KMS-11 (cell line): ENCODE measurements around the gene CDK5R2.

Experiments
- H2AFZ ChIP-seq: fragments of 200-600 bp; sonication (generic); 2 replicates; pipeline ENCODE4 v1.6.1; 2016; ENCODE audit warnings: antibody characterized with exemption, mixed run types, low read depth
- H3K27ac ChIP-seq: fragments of 200-600 bp; sonication (generic); 2 replicates; pipeline ENCODE4 v1.6.1; 2016; ENCODE audit warnings: mild to moderate bottlenecking, mixed run types
- H3K27me3 ChIP-seq: fragments of 200-600 bp; sonication (generic); 2 replicates; pipeline ENCODE4 v1.6.1; 2017; ENCODE audit warnings: mild to moderate bottlenecking, low read depth, mixed run types, moderate library complexity; ENCODE audit not compliant: insufficient read depth
- H3K36me3 ChIP-seq: fragments of 200-600 bp; sonication (generic); 2 replicates; pipeline ENCODE4 v1.6.1; 2017; ENCODE audit warnings: mild to moderate bottlenecking, mixed run types; ENCODE audit not compliant: insufficient read depth
- H3K4me1 ChIP-seq: fragments of 200-600 bp; sonication (generic); 2 replicates; pipeline ENCODE4 v1.6.1; 2016; ENCODE audit warnings: mild to moderate bottlenecking, low read depth, mixed run types; ENCODE audit not compliant: poor library complexity, severe bottlenecking
- H3K4me2 ChIP-seq: fragments of 200-600 bp; sonication (generic); 2 replicates; pipeline ENCODE4 v1.7.0; 2016; ENCODE audit warnings: mild to moderate bottlenecking, mixed run types
- H3K4me3 ChIP-seq: fragments of 200-600 bp; sonication (generic); IDR thresholded peaks from 2 replicates; pipeline ENCODE4 v1.6.1; 2017; ENCODE audit warnings: low read depth, low read length, mixed read lengths; ENCODE audit not compliant: insufficient read depth
- H3K79me2 ChIP-seq: fragments of 200-600 bp; sonication (generic); 2 replicates; pipeline ENCODE4 v1.6.1; 2016; ENCODE audit warnings: low read depth, mixed run types; ENCODE audit not compliant: insufficient read depth
- H3K9ac ChIP-seq: fragments of 200-600 bp; sonication (generic); 2 replicates; pipeline ENCODE4 v1.6.1; 2016; ENCODE audit warnings: mild to moderate bottlenecking, mixed run types
- H4K20me1 ChIP-seq: fragments of 200-600 bp; sonication (generic); 2 replicates; pipeline ENCODE4 v1.6.1; 2016; ENCODE audit warnings: mild to moderate bottlenecking, mixed run types; ENCODE audit not compliant: insufficient read depth
- TF ChIP-seq, protein P1 (sequence below): fragments of 200-600 bp; sonication (generic); conservative IDR thresholded peaks from 2 replicates; pipeline ENCODE4 v1.6.1; 2017; ENCODE audit warnings: low read depth, mild to moderate bottlenecking, antibody characterized with exemption, low read length, moderate library complexity, mixed read lengths

Gene CDK5R2

DNA sequence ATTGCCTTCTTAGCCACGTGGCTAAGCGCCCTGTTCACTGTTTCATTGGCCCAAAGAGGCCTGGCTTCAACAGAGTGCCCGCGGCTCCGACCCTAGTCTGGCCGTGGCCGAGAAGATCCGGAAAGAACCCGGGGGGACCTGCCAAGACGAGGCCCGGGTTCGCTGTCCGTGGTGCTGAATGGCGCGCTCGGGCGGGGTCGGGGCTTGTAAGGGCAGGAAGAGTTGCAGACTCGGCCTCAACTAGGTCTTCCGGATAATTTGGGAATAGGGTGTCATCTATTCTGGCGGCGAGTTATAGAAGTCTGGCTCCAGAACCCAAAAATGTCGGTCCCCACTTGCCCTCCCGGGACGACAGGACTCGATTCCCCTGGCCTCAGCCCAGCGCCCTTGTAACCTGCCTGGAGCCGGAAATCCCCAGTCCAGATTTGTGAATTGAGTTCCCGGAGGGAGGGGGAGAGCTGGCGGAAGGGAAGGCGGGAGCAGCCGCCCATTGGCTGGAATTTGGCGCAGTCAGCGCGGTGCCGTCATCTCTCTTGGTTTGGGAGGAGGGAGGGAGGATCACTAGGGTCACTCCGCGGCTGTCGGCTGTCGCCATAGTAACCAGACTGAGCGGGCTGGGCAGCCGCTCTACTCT, 3.5 kb downstream of the CDK5R2 start:
- Histone ChIP-seq H3K9ac (no peak overlapping the region), H3K4me1 (peaks cover 14% of the 10 kb centered on the region), H3K4me3 (no peak overlapping the region), H3K27ac (no peak overlapping the region), H3K79me2 (no peaks in the 10 kb centered on the region), H2AFZ (no peak overlapping the region; the same call in 1 of the 2 replicates), H3K4me2 (peak overlapping the region; percentile 24; the same call in 1 of the 2 replicates), H4K20me1 (no peaks in the 10 kb centered on the region), H3K36me3 (no peaks in the 10 kb centered on the region), H3K27me3 (peaks cover 36% of the 10 kb centered on the region; the same call in 1 of the 2 replicates)
- TF ChIP-seq, protein P1, sequence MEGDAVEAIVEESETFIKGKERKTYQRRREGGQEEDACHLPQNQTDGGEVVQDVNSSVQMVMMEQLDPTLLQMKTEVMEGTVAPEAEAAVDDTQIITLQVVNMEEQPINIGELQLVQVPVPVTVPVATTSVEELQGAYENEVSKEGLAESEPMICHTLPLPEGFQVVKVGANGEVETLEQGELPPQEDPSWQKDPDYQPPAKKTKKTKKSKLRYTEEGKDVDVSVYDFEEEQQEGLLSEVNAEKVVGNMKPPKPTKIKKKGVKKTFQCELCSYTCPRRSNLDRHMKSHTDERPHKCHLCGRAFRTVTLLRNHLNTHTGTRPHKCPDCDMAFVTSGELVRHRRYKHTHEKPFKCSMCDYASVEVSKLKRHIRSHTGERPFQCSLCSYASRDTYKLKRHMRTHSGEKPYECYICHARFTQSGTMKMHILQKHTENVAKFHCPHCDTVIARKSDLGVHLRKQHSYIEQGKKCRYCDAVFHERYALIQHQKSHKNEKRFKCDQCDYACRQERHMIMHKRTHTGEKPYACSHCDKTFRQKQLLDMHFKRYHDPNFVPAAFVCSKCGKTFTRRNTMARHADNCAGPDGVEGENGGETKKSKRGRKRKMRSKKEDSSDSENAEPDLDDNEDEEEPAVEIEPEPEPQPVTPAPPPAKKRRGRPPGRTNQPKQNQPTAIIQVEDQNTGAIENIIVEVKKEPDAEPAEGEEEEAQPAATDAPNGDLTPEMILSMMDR: no peak

DNA sequence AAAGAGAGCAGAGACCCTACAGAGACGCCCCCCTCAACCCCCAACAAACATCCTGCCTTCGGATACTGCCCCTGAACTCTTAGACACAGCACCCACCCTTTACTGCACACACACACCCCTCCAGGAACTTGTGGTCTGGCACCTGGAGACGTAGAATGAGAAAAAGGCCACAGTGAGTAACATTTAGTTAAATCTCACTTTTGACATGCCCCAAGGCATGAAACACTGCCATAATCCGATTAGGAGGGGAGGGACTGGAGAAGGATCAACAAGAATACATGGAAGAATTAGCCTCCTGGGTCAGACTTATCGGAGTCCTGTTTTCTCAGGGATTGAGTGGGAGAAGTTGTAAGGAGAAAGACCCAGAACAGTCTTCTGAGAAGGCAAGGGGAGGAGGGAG, 4.1 kb downstream of the CDK5R2 start:
- TF ChIP-seq, protein P1: no peak
- Histone ChIP-seq H4K20me1 (no peaks in the 10 kb centered on the region), H2AFZ (no peak overlapping the region), H3K4me2 (peak overlapping the region; percentile 24; the same call in 1 of the 2 replicates), H3K27me3 (peaks cover 36% of the 10 kb centered on the region; the same call in 1 of the 2 replicates), H3K36me3 (no peaks in the 10 kb centered on the region), H3K79me2 (no peaks in the 10 kb centered on the region), H3K9ac (no peak overlapping the region), H3K4me1 (peaks cover 14% of the 10 kb centered on the region), H3K27ac (no peak overlapping the region), H3K4me3 (no peak overlapping the region)

DNA sequence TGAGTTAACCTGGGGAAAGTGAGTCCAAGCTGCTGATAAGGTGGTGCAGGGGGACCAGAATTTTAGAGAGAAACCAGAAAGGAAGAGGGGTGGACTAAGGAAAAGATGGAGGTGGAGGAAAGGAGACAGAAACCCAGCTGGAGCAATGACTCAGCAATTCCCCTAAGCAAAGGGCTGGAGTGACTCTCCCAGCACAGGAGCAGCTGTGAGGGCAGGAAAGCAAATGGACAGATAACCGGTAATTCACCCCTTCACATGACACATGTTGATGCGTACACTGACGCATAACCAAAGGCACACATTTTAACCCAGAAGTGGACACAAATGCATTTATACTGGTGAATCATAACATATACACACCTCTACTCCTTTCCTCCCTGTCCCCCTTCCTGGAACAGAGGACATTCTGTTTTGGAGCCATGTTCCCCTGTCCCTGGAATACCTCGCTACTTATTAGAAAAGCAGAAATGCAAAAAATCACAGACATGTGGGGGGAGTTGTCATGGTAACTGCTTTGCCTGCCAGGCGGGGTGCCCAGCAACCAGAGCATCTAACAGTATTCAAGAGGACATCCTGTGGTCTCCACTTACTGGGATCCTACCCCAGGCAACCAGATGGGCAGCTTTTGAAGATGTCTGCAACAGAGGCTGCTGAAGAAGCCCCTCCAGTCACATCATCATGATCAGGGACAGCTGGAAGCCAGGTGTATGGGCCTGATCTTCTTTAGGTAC, 4.7 kb downstream of the CDK5R2 start:
- Histone ChIP-seq H3K4me3 (no peak overlapping the region), H4K20me1 (no peaks in the 10 kb centered on the region), H3K27me3 (peaks cover 36% of the 10 kb centered on the region; the same call in 1 of the 2 replicates), H3K4me2 (no peak overlapping the region; the same call in 1 of the 2 replicates), H3K79me2 (no peaks in the 10 kb centered on the region), H2AFZ (no peak overlapping the region), H3K9ac (no peak overlapping the region), H3K27ac (no peak overlapping the region), H3K36me3 (no peaks in the 10 kb centered on the region), H3K4me1 (peaks cover 14% of the 10 kb centered on the region)
- TF ChIP-seq, protein P1: no peak

DNA sequence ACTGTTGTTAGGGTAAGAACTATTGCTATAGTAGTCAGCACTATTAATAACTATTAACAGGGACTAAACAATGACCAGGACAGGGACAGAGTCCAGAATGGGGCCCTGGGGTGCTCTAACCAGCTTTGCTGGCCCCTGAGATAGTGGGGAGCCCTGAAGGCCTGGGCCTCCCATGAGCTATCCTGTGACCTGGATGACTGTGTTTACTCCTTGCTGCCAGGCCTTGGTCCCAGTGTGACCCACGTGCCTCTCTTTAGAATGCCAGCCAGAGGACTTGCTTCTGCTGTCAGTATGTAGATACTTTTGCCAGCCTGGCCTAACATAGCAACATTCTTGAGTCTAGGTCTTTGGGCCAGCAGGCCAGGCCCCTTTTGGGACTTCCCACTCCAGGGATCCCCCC, 11.4 kb downstream of the CDK5R2 start:
- H3K4me3 ChIP-seq: no peak overlapping the region
- no peaks in the 10 kb centered on the region for H4K20me1 ChIP-seq
- no peak overlapping the region for H2AFZ ChIP-seq
- H3K79me2 ChIP-seq: no peaks in the 10 kb centered on the region
- H3K9ac ChIP-seq: no peak overlapping the region
- H3K27me3 ChIP-seq: peaks cover 29% of the 10 kb centered on the region
- H3K4me2 ChIP-seq: no peak overlapping the region
- TF ChIP-seq, protein P1: no peak
- H3K27ac ChIP-seq: no peak overlapping the region
- H3K36me3 ChIP-seq: no peaks in the 10 kb centered on the region
- no peaks in the 10 kb centered on the region for H3K4me1 ChIP-seq
